Keratinocyte (primary cell): ENCODE data around the gene HEBP2. TPM values are rescaled to one million over a fixed set of nuclear protein-coding genes. Genes with fewer than 3 reads are reported as not detected.

Experiments
- DNase-seq: peaks from one replicate; pipeline ENCODE4 v3.0.0-alpha.2; 2011; ENCODE audit warnings: low read depth, missing footprints, low spot score
- FAIRE-seq: peaks from 2 replicates; lab custom pipeline; 2011; peaks lifted over from hg19 to GRCh38; lab: Jason Lieb, UNC
- H2AFZ ChIP-seq: 2 replicates; pipeline ENCODE4 v1.6.0; 2012; ENCODE audit warnings: low read length, control low read depth, inconsistent platforms; ENCODE audit not compliant: control insufficient read depth
- H3K27ac ChIP-seq: 2 replicates; pipeline ENCODE4 v1.5.1; 2011; ENCODE audit warnings: low read length; ENCODE audit not compliant: control insufficient read depth, insufficient read depth
- H3K27me3 ChIP-seq: 3 replicates; pipeline ENCODE4 v1.6.0; 2011; ENCODE audit warnings: low read length; ENCODE audit not compliant: control insufficient read depth, insufficient read depth; ENCODE audit errors: extremely low read depth
- H3K36me3 ChIP-seq, 2 experiments: 2 replicates in 1 of 2; 3 replicates in 1 of 2; pipeline ENCODE4 v1.5.1; 2011; ENCODE audit warnings: low read length in 2 of 2, mild to moderate bottlenecking in 1 of 2; ENCODE audit not compliant: control insufficient read depth in 2 of 2, insufficient read depth in 2 of 2; ENCODE audit errors: extremely low read depth in 1 of 2
- H3K4me1 ChIP-seq: 3 replicates; pipeline ENCODE4 v1.5.1; 2011; ENCODE audit warnings: low read length; ENCODE audit not compliant: control insufficient read depth, insufficient read depth; ENCODE audit errors: extremely low read depth
- H3K4me2 ChIP-seq: 3 replicates; pipeline ENCODE4 v1.6.0; 2011; ENCODE audit warnings: low read depth, low read length; ENCODE audit not compliant: control insufficient read depth, insufficient read depth; ENCODE audit errors: extremely low read depth
- H3K4me3 ChIP-seq, 3 experiments: fragments of 200-600 bp in 1 of 3; sonication (generic) in 1 of 3; 2 replicates in 2 of 3; 3 replicates in 1 of 3; pipeline ENCODE4 v1.5.1; 2011 to 2016; ENCODE audit warnings: low read length in 3 of 3, mild to moderate bottlenecking in 3 of 3, control low read depth in 2 of 3, inconsistent platforms in 1 of 3, low read depth in 1 of 3, mixed read lengths in 1 of 3, mixed run types in 1 of 3, moderate library complexity in 1 of 3; ENCODE audit not compliant: control insufficient read depth in 2 of 3, insufficient read depth in 2 of 3; ENCODE audit errors: extremely low read depth in 1 of 3
- H3K79me2 ChIP-seq: 2 replicates; pipeline ENCODE4 v1.6.0; 2012; ENCODE audit warnings: low read length; ENCODE audit not compliant: control insufficient read depth, insufficient read depth
- H3K9ac ChIP-seq: 3 replicates; pipeline ENCODE4 v1.6.0; 2011; ENCODE audit warnings: low read length; ENCODE audit not compliant: control insufficient read depth, insufficient read depth; ENCODE audit errors: extremely low read depth
- H3K9me1 ChIP-seq: 3 replicates; pipeline ENCODE4 v1.6.0; 2011; ENCODE audit warnings: low read length; ENCODE audit not compliant: control insufficient read depth, insufficient read depth; ENCODE audit errors: extremely low read depth
- H3K9me3 ChIP-seq: 2 replicates; pipeline ENCODE4 v1.5.1; 2012; ENCODE audit warnings: low read depth, low read length; ENCODE audit not compliant: control insufficient read depth
- H4K20me1 ChIP-seq: 3 replicates; pipeline ENCODE4 v1.6.0; 2011; ENCODE audit warnings: low read length; ENCODE audit not compliant: control insufficient read depth, insufficient read depth; ENCODE audit errors: extremely low read depth
- CTCF ChIP-seq, 3 experiments: IDR thresholded peaks in 1 of 3; conservative IDR thresholded peaks in 1 of 3; optimal IDR thresholded peaks in 1 of 3; 2 replicates in 2 of 3; 3 replicates in 1 of 3; pipeline versions ENCODE3 to v1.5.1; 2011; ENCODE audit warnings: low read length in 3 of 3, mild to moderate bottlenecking in 3 of 3, moderate library complexity in 2 of 3, control low read depth in 1 of 3, inconsistent platforms in 1 of 3; ENCODE audit not compliant: insufficient read depth in 2 of 3; ENCODE audit errors: extremely low read depth in 1 of 3
- EZH2 ChIP-seq: IDR thresholded peaks from one replicate; pipeline ENCODE4 v1.6.1; 2012; ENCODE audit warnings: inconsistent platforms, mild to moderate bottlenecking, low read length, moderate library complexity
- dilution Hi-C: fragments of 300-500 bp; cut with MboI; formaldehyde crosslinking; loops from one replicate; pipeline ENCODE4 v1.7.0; 2020; ENCODE audit warnings: low sequenced_read_pairs; ENCODE audit not compliant: extremely low pct_ligation_motif_present
- polyA plus RNA-seq, 5 experiments: library from polyadenylated mRNA; depleted of rRNA in 3 of 5; stranded (reverse) in 3 of 5; stranded (forward) in 1 of 5; unstranded in 1 of 5; fragments of >200 nt; gene quantifications; 1 replicate in 1 of 5; 2 replicates in 3 of 5; 3 replicates in 1 of 5; pipeline versions ENCODE4 v1.2.1 to v1.2.3, GENCODE V29; 2011 to 2012; ENCODE audit warnings: missing spikeins in 2 of 5, low read depth in 1 of 5, low replicate concordance in 1 of 5

Gene HEBP2
- polyA plus RNA-seq, 1 donor (not counting 4 experiments of a cell fraction or from before 2014, with no cell fraction given): 41.9 TPM

GRCh38 chr6:138387577-138388368 lies 16.2 kb upstream of the HEBP2 start:
- no peaks in the 10 kb centered on the region for H3K9me1 ChIP-seq
- no peaks in the 10 kb centered on the region for H3K36me3 ChIP-seq
- no peaks in the 10 kb centered on the region for H3K79me2 ChIP-seq
- no peak overlapping the region for H3K4me3 ChIP-seq
- no peak overlapping the region for H3K27ac ChIP-seq
- H4K20me1 ChIP-seq: no peaks in the 10 kb centered on the region
- no peaks in the 10 kb centered on the region for H3K4me1 ChIP-seq
- H3K9ac ChIP-seq: no peak overlapping the region
- no peaks in the 10 kb centered on the region for H3K27me3 ChIP-seq
- FAIRE-seq (no peak), DNase-seq (no peak)
- TF ChIP-seq CTCF (optimal IDR thresholded peaks at IDR 0.05 in 1 of 3, IDR thresholded peaks at IDR 0.05 in 1 of 3, conservative IDR thresholded peaks at IDR 0.05 in 1 of 3; ENCODE audit: extremely low read depth in 1 of 3, insufficient read depth in 2 of 3, low read length in 3 of 3) (no peak), EZH2 (no peak)
- no peak overlapping the region for H2AFZ ChIP-seq
- no peaks in the 10 kb centered on the region for H3K9me3 ChIP-seq
- H3K4me2 ChIP-seq: no peak overlapping the region
- dilution Hi-C loops: no loop called here

GRCh38 chr6:138389551-138389950 lies 14.5 kb upstream of the HEBP2 start:
- no peaks in the 10 kb centered on the region for H3K36me3 ChIP-seq
- H3K27ac ChIP-seq: no peak overlapping the region
- H3K79me2 ChIP-seq: no peaks in the 10 kb centered on the region
- no peaks in the 10 kb centered on the region for H3K27me3 ChIP-seq
- dilution Hi-C loops: no loop called here
- H2AFZ ChIP-seq: no peak overlapping the region
- no peak overlapping the region for H3K4me2 ChIP-seq
- no peak overlapping the region for H3K4me3 ChIP-seq
- H3K9me1 ChIP-seq: no peaks in the 10 kb centered on the region
- H4K20me1 ChIP-seq: no peaks in the 10 kb centered on the region
- H3K9me3 ChIP-seq: no peaks in the 10 kb centered on the region
- H3K4me1 ChIP-seq: no peaks in the 10 kb centered on the region
- no peak for TF ChIP-seq CTCF (optimal IDR thresholded peaks at IDR 0.05 in 1 of 3, IDR thresholded peaks at IDR 0.05 in 1 of 3, conservative IDR thresholded peaks at IDR 0.05 in 1 of 3; ENCODE audit: extremely low read depth in 1 of 3, insufficient read depth in 2 of 3, low read length in 3 of 3)
- TF ChIP-seq EZH2: no peak
- no peak for FAIRE-seq
- H3K9ac ChIP-seq: no peak overlapping the region
- no peak for DNase-seq
